ENCODE measurements around the gene ELMOD1.

Gene ELMOD1

DNA sequence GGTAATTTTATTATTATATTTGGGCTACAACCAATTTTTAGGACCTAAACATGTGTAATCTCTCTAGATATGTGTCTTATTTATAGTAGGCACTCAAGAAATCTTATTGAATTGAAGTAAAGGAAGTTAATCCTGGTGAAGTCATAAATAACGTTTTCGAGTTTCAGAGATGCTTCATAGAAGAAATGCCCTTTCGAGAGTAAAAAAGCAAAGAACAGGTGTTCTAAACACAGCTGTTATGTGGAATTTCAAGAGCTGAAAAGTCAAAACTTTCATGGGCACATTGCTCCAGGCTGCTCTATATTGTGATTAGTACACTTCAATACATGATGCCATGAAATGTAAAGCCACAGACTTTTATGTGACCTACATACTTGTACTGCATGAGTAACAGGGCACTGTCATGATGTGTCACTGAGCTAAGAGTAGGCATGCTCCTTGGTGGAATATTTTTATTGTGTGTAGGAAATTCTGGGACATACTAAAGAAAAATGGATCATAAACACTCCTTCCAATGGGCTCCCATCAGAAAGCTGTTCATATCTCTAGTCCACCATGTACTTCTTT lies 7.2 kb upstream of the ELMOD1 start:
- TF ChIP-seq, protein P1, sequence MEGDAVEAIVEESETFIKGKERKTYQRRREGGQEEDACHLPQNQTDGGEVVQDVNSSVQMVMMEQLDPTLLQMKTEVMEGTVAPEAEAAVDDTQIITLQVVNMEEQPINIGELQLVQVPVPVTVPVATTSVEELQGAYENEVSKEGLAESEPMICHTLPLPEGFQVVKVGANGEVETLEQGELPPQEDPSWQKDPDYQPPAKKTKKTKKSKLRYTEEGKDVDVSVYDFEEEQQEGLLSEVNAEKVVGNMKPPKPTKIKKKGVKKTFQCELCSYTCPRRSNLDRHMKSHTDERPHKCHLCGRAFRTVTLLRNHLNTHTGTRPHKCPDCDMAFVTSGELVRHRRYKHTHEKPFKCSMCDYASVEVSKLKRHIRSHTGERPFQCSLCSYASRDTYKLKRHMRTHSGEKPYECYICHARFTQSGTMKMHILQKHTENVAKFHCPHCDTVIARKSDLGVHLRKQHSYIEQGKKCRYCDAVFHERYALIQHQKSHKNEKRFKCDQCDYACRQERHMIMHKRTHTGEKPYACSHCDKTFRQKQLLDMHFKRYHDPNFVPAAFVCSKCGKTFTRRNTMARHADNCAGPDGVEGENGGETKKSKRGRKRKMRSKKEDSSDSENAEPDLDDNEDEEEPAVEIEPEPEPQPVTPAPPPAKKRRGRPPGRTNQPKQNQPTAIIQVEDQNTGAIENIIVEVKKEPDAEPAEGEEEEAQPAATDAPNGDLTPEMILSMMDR (conservative IDR thresholded peaks at IDR 0.05; ENCODE audit: low read depth, low read length) = no peak
- DNase-seq (ENCODE audit: low read depth) = no peak
- no peak overlapping the region for H3K4me3 ChIP-seq (ENCODE audit: low read depth, low read length)

DNA sequence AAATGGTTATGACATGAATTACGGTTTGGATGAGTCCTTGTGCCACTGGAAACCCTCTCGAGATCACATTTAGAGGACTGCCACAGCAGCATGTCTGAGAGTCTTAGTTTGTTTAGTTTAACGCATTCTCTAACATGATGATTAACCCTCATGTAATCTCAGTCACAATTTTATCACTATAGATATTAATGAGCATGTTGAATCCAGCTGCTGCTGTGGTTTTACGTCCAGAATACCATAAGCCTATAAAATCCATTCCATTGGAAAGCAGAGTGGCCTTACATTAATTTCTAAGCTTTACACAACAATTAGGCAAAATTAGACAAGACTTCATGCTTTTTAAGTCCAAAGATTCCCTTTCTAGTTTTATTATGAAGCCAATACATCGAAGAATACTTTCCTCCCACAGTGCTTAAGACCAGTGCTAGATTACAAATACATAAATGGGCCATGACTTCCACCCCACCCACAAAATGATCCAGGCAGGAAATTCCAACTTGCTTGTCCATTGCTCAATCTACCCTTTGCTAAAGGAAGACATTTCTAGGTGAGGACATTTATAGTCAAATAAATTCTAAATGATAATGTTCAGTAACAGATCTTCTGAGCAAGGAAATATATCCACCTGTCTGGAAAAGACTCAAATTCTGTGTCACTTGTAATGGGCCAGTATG lies 3.5 kb upstream of the ELMOD1 start:
- TF ChIP-seq, protein P1 (conservative IDR thresholded peaks at IDR 0.05; ENCODE audit: low read depth, low read length) = no peak
- peak; percentile 23 for DNase-seq (ENCODE audit: low read depth)
- H3K4me3 ChIP-seq (ENCODE audit: low read depth, low read length) = no peak overlapping the region

DNA sequence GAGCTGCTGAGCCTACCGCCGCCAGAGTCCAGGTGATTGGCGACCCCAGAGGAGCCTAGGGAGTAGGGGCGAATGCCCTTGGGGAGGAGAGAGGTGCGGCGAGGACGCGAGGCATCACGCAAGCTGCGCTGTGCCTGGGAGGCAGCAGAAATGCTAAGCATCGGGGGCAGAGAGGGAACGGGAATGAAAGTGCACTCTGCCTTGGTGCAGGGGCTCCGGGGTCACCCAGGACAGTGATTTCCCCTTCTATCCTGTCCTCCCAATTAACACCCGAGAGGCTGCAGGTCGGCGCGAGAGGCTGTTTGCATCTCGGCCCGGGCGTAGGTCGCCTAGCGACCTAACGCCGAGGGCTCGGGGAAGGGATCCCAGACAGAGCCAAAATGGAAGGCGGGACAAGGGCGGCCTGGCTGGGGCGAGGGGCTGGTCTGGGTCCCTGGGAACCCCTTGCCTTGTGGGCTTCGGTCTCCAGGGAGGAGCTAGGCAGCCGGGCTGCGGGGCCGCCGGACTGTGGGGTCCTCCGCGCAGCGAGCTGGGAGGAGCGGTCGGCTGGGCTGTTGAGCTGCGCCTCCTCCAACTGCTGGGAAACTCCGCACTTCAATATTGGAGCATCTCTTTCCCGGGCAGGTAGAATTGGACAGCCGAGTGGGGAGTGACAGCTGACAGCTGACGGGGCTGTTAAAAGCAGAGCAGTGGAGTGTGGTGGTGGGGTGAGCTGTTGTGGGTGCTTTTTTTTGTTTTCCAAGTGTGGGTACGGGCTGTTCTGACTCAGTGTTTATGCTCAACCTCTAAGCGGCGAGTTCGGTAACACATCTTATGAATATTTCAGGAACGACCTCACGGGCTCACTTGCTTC lies 657 bp downstream of the ELMOD1 start:
- peak overlapping the region; percentile 63 for H3K4me3 ChIP-seq (ENCODE audit: low read depth, low read length)
- peak; percentile 21 for DNase-seq (ENCODE audit: low read depth)
- TF ChIP-seq, protein P1 (conservative IDR thresholded peaks at IDR 0.05; ENCODE audit: low read depth, low read length) = no peak

DNA sequence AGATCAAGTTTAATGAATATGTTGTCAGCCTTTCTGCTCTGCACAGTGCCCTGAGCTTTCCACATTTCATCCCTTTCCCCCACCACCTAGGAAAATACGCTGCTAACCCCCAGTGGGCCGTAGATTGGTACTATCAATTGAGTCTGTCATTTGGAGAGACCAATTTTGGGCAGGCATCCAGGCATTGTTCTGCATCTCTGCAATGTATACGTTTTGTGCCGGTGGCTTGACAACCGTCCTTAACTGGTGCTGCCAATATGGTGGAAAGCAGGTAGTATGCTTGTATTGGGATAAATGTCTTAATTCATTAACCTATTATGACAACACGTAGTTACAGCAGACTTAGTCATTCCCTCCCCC lies 1.3 kb downstream of the ELMOD1 start:
- TF ChIP-seq, protein P1 (conservative IDR thresholded peaks at IDR 0.05; ENCODE audit: low read depth, low read length) = no peak
- peak overlapping the region; percentile 63 for H3K4me3 ChIP-seq (ENCODE audit: low read depth, low read length)
- DNase-seq (ENCODE audit: low read depth) = no peak

DNA sequence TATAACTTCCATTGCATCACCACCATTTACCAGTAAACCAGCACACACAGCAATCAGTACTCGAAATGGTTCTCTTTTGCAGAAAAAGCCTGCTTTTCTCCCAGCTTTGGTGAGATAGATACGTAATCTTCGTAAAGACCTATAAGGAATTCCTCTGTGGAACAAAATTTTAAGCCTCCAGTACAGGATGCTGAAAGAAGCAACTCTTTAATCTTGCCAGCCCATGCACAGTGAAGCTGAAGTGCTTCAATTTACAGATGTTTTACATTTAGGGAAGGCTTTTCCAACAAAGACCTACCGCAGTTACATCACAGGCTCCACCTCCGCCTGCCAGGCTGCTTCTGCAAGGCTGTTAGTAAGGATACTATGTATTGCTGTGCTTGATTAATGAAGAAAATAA lies 1.9 kb downstream of the ELMOD1 start:
- no peak for DNase-seq (ENCODE audit: low read depth)
- TF ChIP-seq, protein P1 (conservative IDR thresholded peaks at IDR 0.05; ENCODE audit: low read depth, low read length) = no peak
- no peak overlapping the region for H3K4me3 ChIP-seq (ENCODE audit: low read depth, low read length)

DNA sequence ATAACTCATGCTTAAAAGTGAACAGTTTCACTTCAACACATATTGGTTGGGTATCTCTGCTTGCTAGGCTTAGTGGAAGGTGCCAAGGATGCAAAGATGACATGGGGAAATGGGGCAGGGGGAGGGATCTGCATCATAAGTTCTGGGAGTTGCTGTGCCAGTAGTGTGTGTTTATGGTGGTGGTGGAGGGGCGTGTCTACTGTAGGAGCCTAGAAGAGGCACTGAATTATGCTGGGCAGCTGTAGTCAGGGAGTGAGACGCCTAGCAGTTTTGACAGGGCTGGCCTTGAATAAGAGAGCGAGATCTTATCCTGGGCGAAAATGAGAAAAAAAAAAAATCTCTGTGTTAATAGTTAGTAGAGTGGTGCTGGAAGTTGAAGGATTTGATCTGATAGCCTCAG lies 3.0 kb downstream of the ELMOD1 start:
- H3K4me3 ChIP-seq (ENCODE audit: low read depth, low read length) = no peak overlapping the region
- TF ChIP-seq, protein P1 (conservative IDR thresholded peaks at IDR 0.05; ENCODE audit: low read depth, low read length) = no peak
- DNase-seq (ENCODE audit: low read depth) = no peak

Measured in choroid plexus epithelial cell (primary cell).